H9 (cell line): ENCODE measurements around the gene LRRC71. TPM values are rescaled to one million over a fixed set of nuclear protein-coding genes. Genes with fewer than 3 reads are reported as not detected.

Experiments used
- DNase-seq: peaks from one replicate; pipeline ENCODE4 v3.0.0-alpha.2; 2017
- H2AFZ ChIP-seq: one replicate; pipeline ENCODE4 v1.6.1; 2013; ENCODE audit warnings: mild to moderate bottlenecking, low read length, control low read depth, moderate library complexity
- H2AK5ac ChIP-seq: 2 replicates; pipeline ENCODE4 v1.6.1; 2013; ENCODE audit warnings: low read length, control low read depth, mixed read lengths; ENCODE audit not compliant: insufficient read length
- H2BK120ac ChIP-seq: one replicate; pipeline ENCODE4 v1.6.1; 2013; ENCODE audit warnings: low read depth, mild to moderate bottlenecking, low read length, control low read depth, inconsistent platforms; ENCODE audit not compliant: poor library complexity, severe bottlenecking
- H2BK12ac ChIP-seq: 2 replicates; pipeline ENCODE4 v1.6.1; 2013; ENCODE audit warnings: low read length, control low read depth, mixed read lengths, low read depth; ENCODE audit not compliant: insufficient read length
- H2BK15ac ChIP-seq: 2 replicates; pipeline ENCODE4 v1.6.1; 2013; ENCODE audit warnings: low read depth, low read length, control low read depth
- H2BK20ac ChIP-seq: one replicate; pipeline ENCODE4 v1.6.1; 2013; ENCODE audit warnings: low read depth, mild to moderate bottlenecking, low read length, control low read depth, inconsistent platforms; ENCODE audit not compliant: poor library complexity, severe bottlenecking
- H2BK5ac ChIP-seq: 2 replicates; pipeline ENCODE4 v1.6.1; 2013; ENCODE audit warnings: low read length, control low read depth, mixed read lengths; ENCODE audit not compliant: insufficient read length
- H3K14ac ChIP-seq: 2 replicates; pipeline ENCODE4 v1.6.1; 2013; ENCODE audit warnings: low read length, control low read depth; ENCODE audit not compliant: insufficient read depth
- H3K18ac ChIP-seq: 2 replicates; pipeline ENCODE4 v1.6.1; 2013; ENCODE audit warnings: low read depth, mild to moderate bottlenecking, mixed read lengths, low read length, control low read depth; ENCODE audit not compliant: insufficient read length
- H3K23ac ChIP-seq: 2 replicates; pipeline ENCODE4 v1.6.1; 2013; ENCODE audit warnings: low read length, control low read depth, mixed read lengths, low read depth; ENCODE audit not compliant: insufficient read length
- H3K23me2 ChIP-seq: 2 replicates; pipeline ENCODE4 v1.6.1; 2013; ENCODE audit warnings: low read depth, mild to moderate bottlenecking, mixed read lengths, low read length, control low read depth; ENCODE audit not compliant: insufficient read length, poor library complexity, severe bottlenecking
- H3K27ac ChIP-seq: 2 replicates; pipeline ENCODE4 v1.5.1; 2013; ENCODE audit warnings: low read length, control low read depth, mixed read lengths, low read depth; ENCODE audit not compliant: insufficient read length
- H3K27me3 ChIP-seq: 2 replicates; pipeline ENCODE4 v1.6.1; 2013; ENCODE audit warnings: low read length, control low read depth, inconsistent platforms; ENCODE audit not compliant: insufficient read depth
- H3K4ac ChIP-seq: 2 replicates; pipeline ENCODE4 v1.6.1; 2013; ENCODE audit warnings: low read depth, mild to moderate bottlenecking, control low read depth, inconsistent platforms, low read length, moderate library complexity
- H3K4me1 ChIP-seq: 2 replicates; pipeline ENCODE4 v1.6.1; 2013; ENCODE audit warnings: low read length, control low read depth, inconsistent platforms; ENCODE audit not compliant: insufficient read depth
- H3K4me2 ChIP-seq: 2 replicates; pipeline ENCODE4 v1.6.1; 2013; ENCODE audit warnings: low read length, control low read depth, mixed read lengths; ENCODE audit not compliant: insufficient read length, insufficient read depth
- H3K56ac ChIP-seq: 2 replicates; pipeline ENCODE4 v1.6.1; 2013; ENCODE audit warnings: low read depth, mild to moderate bottlenecking, mixed read lengths, low read length, control low read depth; ENCODE audit not compliant: insufficient read length
- H3K79me1 ChIP-seq: 2 replicates; pipeline ENCODE4 v1.6.1; 2013; ENCODE audit warnings: low read depth, mild to moderate bottlenecking, moderate library complexity, low read length, control low read depth, inconsistent platforms; ENCODE audit not compliant: insufficient read depth, poor library complexity, severe bottlenecking
- H3K79me2 ChIP-seq: 2 replicates; pipeline ENCODE4 v1.6.1; 2013; ENCODE audit warnings: low read length, control low read depth, inconsistent platforms; ENCODE audit not compliant: insufficient read depth
- H3K9ac ChIP-seq: 2 replicates; pipeline ENCODE4 v1.6.1; 2013; ENCODE audit warnings: low read length, control low read depth, mixed read lengths; ENCODE audit not compliant: insufficient read length; ENCODE audit errors: extremely low read depth
- H3K9me3 ChIP-seq: one replicate; pipeline ENCODE4 v1.6.1; 2013; ENCODE audit warnings: low read depth, low read length, inconsistent platforms; ENCODE audit not compliant: control insufficient read depth
- H3T11ph ChIP-seq: one replicate; pipeline ENCODE4 v1.6.1; 2013; ENCODE audit warnings: mild to moderate bottlenecking, low read length, control low read depth, inconsistent platforms
- H4K20me1 ChIP-seq: one replicate; pipeline ENCODE4 v1.6.1; 2013; ENCODE audit not compliant: control insufficient read depth, insufficient read length, insufficient read depth
- H4K5ac ChIP-seq: 2 replicates; pipeline ENCODE4 v1.6.1; 2013; ENCODE audit warnings: low read depth, mild to moderate bottlenecking, mixed read lengths, low read length, control low read depth; ENCODE audit not compliant: insufficient read length
- H4K8ac ChIP-seq: replicated peaks from 2 replicates; pipeline ENCODE4 v1.6.1; 2013; ENCODE audit warnings: low read length, control low read depth, mixed read lengths, low read depth; ENCODE audit not compliant: insufficient read length
- H4K91ac ChIP-seq: 2 replicates; pipeline ENCODE4 v1.6.1; 2013; ENCODE audit warnings: low read depth, mild to moderate bottlenecking, moderate library complexity, mixed read lengths, low read length, control low read depth; ENCODE audit not compliant: insufficient read length
- H3K27ac Mint-ChIP-seq, 3 experiments: 2 replicates in 2 of 3; 3 replicates in 1 of 3; pipeline ENCODE4 v1.8.0; 2020 to 2021; ENCODE audit warnings: mixed read lengths in 3 of 3, mild to moderate bottlenecking in 1 of 3, moderate library complexity in 1 of 3
- H3K27me3 Mint-ChIP-seq: 2 replicates; pipeline ENCODE4 v1.8.0; 2021; ENCODE audit warnings: low read depth, mild to moderate bottlenecking, moderate library complexity, mixed read lengths
- H3K36me3 Mint-ChIP-seq, 3 experiments: 2 replicates in 2 of 3; 3 replicates in 1 of 3; pipeline ENCODE4 v1.8.0; 2020 to 2021; ENCODE audit warnings: low read depth in 3 of 3, mixed read lengths in 3 of 3; ENCODE audit not compliant: insufficient read depth in 1 of 3
- H3K4me1 Mint-ChIP-seq, 2 experiments: 2 replicates each; pipeline ENCODE4 v1.8.0; 2020; ENCODE audit warnings: mixed read lengths in 2 of 2
- H3K4me3 Mint-ChIP-seq, 2 experiments: 2 replicates in 1 of 2; 3 replicates in 1 of 2; pipeline ENCODE4 v1.8.0; 2020 to 2021; ENCODE audit warnings: mild to moderate bottlenecking in 2 of 2, mixed read lengths in 2 of 2, moderate library complexity in 1 of 2
- H3K9me3 Mint-ChIP-seq, 2 experiments: 2 replicates in 1 of 2; 3 replicates in 1 of 2; pipeline ENCODE4 v1.8.0; 2020; ENCODE audit warnings: mild to moderate bottlenecking in 2 of 2, mixed read lengths in 2 of 2, moderate library complexity in 1 of 2
- WGBS: extraction: QIAGEN DNeasy Blood & Tissue Kit; methylation state at CpG from one replicate; pipeline ENCODE4 v1.1.7; 2013; ENCODE audit warnings: missing lambda C conversion rate, low lambda C conversion rate, mixed read lengths; ENCODE audit not compliant: insufficient read length; ENCODE audit errors: extremely low coverage; 5-methylcytosine and 5-hydroxymethylcytosine counted together
- total RNA-seq: library from RNA; stranded (reverse); gene quantifications from 2 replicates; pipeline ENCODE4 v1.2.1, GENCODE V29; 2021
- TF ChIP-seq, protein P1 (sequence below): fragments of 200-600 bp; sonication (generic); conservative IDR thresholded peaks from 3 replicates; pipeline ENCODE4 v1.8.0; 2021; ENCODE audit warnings: antibody characterized with exemption, mild to moderate bottlenecking

The LRRC71 gene
- total RNA-seq, 1 experiment from 2014 or later = not detected

DNA sequence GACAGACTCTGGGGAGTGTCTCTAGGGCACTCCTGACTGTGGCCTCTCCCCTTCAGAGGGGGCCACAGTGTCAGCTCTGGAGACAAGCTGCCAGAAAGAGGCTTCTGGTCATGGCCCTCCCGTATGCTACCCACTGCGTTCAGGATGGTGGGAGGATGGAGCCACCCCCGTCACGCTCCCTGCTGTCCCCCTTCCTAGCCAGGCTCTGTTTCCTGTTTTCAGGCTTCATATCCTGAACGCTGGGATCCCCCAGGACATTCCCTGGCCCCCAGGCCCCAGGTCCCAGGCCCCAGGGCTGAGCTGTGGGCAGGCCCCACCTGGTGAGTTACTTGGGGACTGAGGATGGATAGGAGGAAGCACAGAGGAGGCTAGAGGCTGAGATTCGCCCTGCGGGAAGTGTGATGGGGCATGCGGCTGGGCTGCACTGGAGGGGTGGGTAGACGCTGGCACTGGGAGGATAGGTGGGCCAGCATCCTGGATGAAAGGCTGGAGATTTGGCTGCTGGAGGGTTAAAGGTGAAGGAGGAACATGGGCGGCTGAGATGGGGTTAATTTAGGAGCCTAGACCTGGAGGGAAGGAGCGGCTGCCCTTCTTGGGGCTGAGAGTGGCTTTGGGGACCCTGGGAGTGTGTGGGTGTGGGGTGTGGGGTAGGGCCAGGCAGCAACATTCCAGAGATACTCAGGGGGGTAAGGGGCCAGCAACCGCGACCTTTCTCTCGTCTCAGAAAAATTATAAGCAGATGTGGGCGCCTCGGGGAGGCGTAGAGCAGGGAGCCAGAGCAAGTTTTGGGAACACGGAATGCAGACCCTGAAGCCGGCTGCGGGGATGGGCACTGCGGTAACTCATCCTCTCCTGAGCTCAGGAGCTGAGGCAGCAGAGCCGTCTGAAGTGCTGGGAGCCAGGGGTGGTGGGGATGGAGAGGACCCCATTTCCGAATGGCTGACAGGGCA lies 18.2 kb upstream of the LRRC71 start:
- Histone ChIP-seq H3K79me2 (no peaks in the 10 kb centered on the region), H3K27me3 (no peaks in the 10 kb centered on the region; the same call in 1 of the 2 replicates), H3K79me1 (no peaks in the 10 kb centered on the region), H2BK12ac (no peak overlapping the region), H3K4me2 (no peak overlapping the region), H2BK15ac (no peak overlapping the region), H2BK120ac (no peak overlapping the region), H3K9me3 (no peaks in the 10 kb centered on the region), H3K4me1 (no peaks in the 10 kb centered on the region), H2AK5ac (no peak overlapping the region), H2AFZ (no peak overlapping the region), H3K9ac (no peak overlapping the region), H4K8ac (no peak overlapping the region), H3K14ac (no peak overlapping the region; the same call in 1 of the 2 replicates), H4K20me1 (no peaks in the 10 kb centered on the region), H4K91ac (no peak overlapping the region), H2BK20ac (no peak overlapping the region), H2BK5ac (no peak overlapping the region), H3K23ac (no peak overlapping the region), H3K23me2 (no peaks in the 10 kb centered on the region), H4K5ac (no peak overlapping the region), H3K4ac (no peak overlapping the region), H3K18ac (no peak overlapping the region), H3K56ac (no peak overlapping the region), H3K27ac (no peak overlapping the region), H3T11ph (no peak overlapping the region)
- peak overlapping the region in 1 of 3 experiments; percentile 75; a peak in 2 of 7 replicates for H3K27ac Mint-ChIP-seq
- WGBS = no CpG with 5 or more reads among the region's 23 CpGs
- H3K4me1 Mint-ChIP-seq = peaks cover 6 to 25% of the 10 kb centered on the region in 2 experiments
- H3K36me3 Mint-ChIP-seq = no peaks in the 10 kb centered on the region
- no peak overlapping the region for H3K4me3 Mint-ChIP-seq
- peaks cover 38% of the 10 kb centered on the region for H3K27me3 Mint-ChIP-seq
- TF ChIP-seq, protein P1, sequence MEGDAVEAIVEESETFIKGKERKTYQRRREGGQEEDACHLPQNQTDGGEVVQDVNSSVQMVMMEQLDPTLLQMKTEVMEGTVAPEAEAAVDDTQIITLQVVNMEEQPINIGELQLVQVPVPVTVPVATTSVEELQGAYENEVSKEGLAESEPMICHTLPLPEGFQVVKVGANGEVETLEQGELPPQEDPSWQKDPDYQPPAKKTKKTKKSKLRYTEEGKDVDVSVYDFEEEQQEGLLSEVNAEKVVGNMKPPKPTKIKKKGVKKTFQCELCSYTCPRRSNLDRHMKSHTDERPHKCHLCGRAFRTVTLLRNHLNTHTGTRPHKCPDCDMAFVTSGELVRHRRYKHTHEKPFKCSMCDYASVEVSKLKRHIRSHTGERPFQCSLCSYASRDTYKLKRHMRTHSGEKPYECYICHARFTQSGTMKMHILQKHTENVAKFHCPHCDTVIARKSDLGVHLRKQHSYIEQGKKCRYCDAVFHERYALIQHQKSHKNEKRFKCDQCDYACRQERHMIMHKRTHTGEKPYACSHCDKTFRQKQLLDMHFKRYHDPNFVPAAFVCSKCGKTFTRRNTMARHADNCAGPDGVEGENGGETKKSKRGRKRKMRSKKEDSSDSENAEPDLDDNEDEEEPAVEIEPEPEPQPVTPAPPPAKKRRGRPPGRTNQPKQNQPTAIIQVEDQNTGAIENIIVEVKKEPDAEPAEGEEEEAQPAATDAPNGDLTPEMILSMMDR = no peak
- no peak for DNase-seq
- H3K9me3 Mint-ChIP-seq = no peaks in the 10 kb centered on the region
